ENCODE results near the gene PEX26.
"Not testable (repeated sequence)": the region's sequence is repeated elsewhere in the genome, so short reads cannot be mapped to it uniquely, and the experiment has no call there.

PEX26 gene

GRCh38 chr22:18062421-18062820, 15.4 kb upstream of the PEX26 start:
- H3K4me3 ChIP-seq (ENCODE audit: low read depth, low read length) = no peak overlapping the region
- no peak for TF ChIP-seq CTCF (IDR thresholded peaks at IDR 0.05; ENCODE audit: borderline replicate concordance, insufficient read depth, low read depth, low read length)

DNA sequence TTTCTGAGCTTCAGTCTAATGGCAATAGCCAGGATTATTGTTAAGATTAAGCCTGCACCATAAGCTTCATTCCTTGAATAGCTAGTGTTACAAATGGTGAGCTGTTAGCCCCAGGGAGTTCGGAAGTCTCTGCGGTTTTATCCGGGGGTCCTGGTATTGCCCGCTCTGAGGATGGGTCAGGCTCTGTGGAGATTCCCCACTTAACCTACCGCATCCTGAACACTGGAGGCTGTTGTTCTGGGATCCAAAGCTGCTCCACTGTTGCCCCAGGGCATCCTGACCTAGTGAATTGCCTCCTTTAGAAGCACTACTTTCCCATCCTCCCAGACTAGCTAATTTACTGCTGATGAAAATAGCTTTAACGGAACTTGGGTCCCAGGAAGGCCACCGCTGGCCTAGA, 14.5 kb upstream of the PEX26 start:
- TF ChIP-seq CTCF (IDR thresholded peaks at IDR 0.05; ENCODE audit: borderline replicate concordance, insufficient read depth, low read depth, low read length) = no peak
- no peak overlapping the region for H3K4me3 ChIP-seq (ENCODE audit: low read depth, low read length)

DNA sequence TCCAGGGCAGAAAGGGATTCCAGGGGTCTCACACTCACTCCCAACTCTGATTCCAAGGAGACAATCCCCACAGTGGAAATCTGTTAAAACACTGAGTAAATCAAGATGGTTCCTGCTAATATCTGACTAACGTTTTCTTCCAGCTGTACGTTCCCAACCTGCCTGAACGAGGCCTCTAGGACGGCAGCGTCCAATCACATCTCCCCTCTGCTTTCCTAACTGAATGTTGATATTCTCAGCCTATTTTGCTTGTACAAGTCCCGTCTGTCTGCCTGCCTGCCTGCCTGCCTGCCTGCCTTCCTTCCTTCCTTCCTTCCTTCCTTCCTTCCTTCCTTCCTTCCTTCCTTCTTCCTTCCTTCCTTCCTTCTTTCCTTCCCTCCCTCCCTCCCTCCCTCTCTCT, 14.1 kb upstream of the PEX26 start:
- not testable (repeated sequence) for H3K4me3 ChIP-seq (ENCODE audit: low read depth, low read length)

- no peak overlapping the region for H3K4me3 ChIP-seq (ENCODE audit: low read depth, low read length)
- no peak for TF ChIP-seq CTCF (IDR thresholded peaks at IDR 0.05; ENCODE audit: borderline replicate concordance, insufficient read depth, low read depth, low read length)
Measured at GRCh38 chr22:18064636-18065035, 13.2 kb upstream of the PEX26 start.

GRCh38 chr22:18065256-18065655, 12.5 kb upstream of the PEX26 start:
- no peak overlapping the region for H3K4me3 ChIP-seq (ENCODE audit: low read depth, low read length)
- TF ChIP-seq CTCF (IDR thresholded peaks at IDR 0.05; ENCODE audit: borderline replicate concordance, insufficient read depth, low read depth, low read length) = no peak

- no peak for TF ChIP-seq CTCF (IDR thresholded peaks at IDR 0.05; ENCODE audit: borderline replicate concordance, insufficient read depth, low read depth, low read length)
- no peak overlapping the region for H3K4me3 ChIP-seq (ENCODE audit: low read depth, low read length)
Measured at GRCh38 chr22:18066181-18066859, 11.5 kb upstream of the PEX26 start.

DNA sequence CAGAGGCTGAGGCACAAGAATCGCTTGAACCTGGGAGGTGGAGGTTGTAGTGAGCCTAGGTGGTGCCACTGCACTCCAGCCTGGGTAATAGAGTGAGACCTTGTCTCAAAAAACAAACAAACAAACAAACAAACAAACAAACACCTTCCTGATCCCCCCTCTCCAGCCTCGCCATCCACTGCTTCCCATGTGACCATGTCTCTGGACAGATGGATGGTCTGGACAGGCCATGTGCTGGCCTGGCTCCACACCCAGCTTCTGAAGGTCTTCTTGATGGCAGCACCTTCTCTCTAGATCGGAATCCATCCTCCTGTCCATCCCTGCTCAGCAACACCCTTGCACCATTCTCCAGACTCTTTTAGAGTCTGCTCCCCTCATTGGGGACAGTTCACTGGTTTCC, 10.7 kb upstream of the PEX26 start:
- TF ChIP-seq CTCF (IDR thresholded peaks at IDR 0.05; ENCODE audit: borderline replicate concordance, insufficient read depth, low read depth, low read length) = no peak
- no peak overlapping the region for H3K4me3 ChIP-seq (ENCODE audit: low read depth, low read length)

All from GM12875 (cell line).